GM19193 (cell line): ENCODE results near the gene PPP1R7.
A peak's percentile ranks its signal among the peaks of the same experiment; 100 is the strongest.

Experiments used
- POLR2A ChIP-seq: IDR thresholded peaks from 4 replicates; pipeline ENCODE4 v1.6.1; 2011; ENCODE audit not compliant: insufficient read depth, insufficient read length; ENCODE audit errors: extremely low read depth

Gene PPP1R7, protein sequence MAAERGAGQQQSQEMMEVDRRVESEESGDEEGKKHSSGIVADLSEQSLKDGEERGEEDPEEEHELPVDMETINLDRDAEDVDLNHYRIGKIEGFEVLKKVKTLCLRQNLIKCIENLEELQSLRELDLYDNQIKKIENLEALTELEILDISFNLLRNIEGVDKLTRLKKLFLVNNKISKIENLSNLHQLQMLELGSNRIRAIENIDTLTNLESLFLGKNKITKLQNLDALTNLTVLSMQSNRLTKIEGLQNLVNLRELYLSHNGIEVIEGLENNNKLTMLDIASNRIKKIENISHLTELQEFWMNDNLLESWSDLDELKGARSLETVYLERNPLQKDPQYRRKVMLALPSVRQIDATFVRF

DNA sequence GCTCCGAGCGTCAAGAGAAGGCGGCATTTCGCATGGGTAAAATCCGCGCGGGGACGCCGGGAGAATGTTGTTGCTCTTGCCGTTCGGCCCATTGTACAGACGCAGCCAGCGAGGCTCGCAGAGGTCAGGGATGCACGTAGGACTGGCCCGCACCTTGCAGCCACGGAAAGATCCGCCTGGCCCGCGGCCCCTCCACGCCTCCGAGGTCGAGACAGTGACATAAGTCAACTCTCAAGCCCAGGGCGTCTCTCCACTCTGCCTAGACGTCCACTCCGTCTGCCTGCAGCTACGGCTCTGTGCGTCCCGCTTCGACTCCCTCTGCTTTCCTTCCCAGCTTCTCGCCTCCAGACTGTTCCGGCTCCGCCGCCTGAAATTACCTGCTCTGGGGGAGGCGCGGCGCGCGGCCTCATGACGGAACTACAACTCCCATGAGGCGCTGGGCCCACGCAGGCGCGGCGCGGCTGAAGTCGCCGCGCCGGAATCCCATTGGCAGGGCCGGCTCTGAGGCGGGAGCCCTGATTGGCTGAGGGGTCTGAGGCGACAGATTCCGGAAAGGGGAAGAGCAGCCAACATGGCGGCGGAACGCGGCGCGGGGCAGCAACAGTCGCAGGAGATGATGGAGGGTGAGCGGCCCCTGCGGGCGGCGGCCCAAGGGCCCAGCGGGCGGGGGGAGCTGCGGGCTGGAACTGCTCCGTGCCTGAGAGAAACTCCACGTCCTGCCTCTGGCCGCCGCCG is at the start of gene PPP1R7:
Gene PPP1R7 (plus strand): TSS at position 543 of the 735 bp plus-strand sequence. CDS start 29 bp downstream, at position 572.
- TF ChIP-seq POLR2A: peak; percentile 83

DNA sequence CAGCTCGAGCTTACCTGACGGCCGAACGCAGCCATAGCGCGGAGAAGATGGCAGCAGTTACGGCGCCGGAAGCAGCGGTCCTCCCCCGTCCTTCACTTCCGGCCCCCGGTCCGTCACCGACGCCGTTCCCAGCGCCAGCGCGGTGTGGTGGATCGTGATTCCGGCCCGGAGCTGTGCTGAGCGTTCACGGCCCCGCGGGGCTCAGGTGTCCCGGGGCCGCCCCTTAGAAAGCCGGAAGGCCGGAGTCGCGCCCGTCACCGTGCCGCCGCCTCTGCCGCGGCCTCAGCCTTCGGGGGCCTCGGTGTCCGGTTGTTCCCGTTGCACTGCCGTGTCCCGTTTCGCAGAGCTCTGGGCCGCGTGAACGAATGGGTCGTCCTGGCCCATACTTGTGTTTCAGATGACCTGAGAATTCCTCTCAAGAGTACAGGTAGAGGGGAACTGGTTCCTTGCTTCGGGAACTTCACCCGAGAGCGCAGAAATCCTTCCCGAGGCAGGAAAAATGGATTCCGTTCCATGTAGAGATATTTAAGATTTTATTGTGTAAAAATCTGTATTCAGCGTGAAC is 47.9 kb upstream of the PPP1R7 start, which contains the start of gene MTERF4:
Gene MTERF4 (minus strand): TSS at position 49 of the 565 bp plus-strand sequence. CDS start 14 bp downstream, at position 35.
- TF ChIP-seq POLR2A: peak; percentile 95

DNA sequence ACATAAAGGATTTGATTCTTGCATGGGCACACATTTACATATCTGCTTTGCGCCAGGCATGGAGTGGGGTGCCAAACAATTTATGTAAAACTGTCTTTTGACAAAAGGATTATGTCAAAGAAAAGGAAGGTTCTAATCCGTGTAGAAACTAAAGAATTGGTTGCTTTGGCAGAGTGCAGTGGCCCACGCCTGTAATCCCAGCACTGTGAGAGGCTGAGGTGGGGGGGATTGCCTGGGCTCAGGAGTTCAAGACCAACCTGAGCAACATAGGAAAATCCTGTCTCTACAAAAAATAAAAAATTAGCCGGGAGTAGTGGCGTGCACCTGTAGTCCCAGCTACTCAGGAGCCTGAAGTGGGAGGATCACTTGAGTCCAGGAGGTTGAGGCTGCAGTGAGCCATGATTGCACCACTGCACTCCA is 47.1 kb upstream of the PPP1R7 start:
- TF ChIP-seq POLR2A: no peak

DNA sequence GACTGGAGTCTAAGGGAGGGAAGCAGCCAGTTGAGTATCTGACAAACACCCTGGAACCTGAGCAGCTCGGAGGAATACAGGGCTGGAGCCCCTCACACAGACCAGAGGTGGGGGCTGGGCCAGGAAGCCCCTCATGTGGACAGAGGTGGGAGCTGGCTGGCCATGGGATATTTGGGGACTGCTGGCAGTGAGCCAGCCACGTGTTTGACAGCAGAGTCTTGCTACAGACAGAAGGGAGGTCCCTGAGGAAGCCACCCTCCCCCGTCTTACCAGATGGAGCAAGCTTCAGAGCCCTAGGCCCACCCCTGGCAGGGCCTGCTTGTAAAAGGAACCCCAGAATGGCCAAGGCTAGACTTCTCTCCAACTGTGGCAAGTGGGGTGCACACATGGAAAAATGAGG is 44.6 kb upstream of the PPP1R7 start:
- no peak for TF ChIP-seq POLR2A

DNA sequence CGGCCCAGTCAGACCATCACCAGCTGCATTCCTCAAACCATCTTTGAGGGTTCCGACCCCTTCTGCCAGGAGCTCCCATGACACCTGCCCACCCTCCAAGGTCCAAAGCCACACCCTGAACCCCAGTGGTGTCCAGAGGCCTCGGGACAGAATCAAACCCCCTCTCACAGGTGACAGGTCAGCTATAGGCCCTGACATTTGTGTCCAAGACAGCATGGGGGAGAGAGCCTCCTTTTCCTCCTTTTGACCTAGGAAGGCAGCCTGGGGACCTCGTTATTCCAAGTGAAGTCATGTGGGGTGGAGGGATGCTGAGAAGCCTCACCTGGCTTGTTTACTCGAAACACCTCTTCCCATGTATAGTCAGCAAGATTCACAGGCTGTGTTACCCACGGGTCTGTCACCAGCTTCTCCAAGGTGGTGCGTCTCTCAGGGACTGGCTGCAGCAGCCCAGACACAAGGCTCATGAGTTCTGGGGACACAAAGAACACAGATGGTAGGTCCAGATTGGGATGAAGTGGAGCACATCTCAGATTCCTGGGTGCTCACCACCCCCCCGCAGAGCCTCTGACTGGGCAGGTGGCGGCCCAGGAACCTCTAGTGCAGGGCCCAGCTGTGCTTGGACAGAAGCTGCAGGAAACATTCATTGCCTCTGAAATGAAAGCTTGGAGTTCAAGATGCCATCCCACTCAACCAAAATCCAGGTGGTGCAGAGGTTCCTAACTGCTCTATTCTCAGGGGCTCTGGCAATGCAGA is 43.1 kb upstream of the PPP1R7 start:
- no peak for TF ChIP-seq POLR2A

DNA sequence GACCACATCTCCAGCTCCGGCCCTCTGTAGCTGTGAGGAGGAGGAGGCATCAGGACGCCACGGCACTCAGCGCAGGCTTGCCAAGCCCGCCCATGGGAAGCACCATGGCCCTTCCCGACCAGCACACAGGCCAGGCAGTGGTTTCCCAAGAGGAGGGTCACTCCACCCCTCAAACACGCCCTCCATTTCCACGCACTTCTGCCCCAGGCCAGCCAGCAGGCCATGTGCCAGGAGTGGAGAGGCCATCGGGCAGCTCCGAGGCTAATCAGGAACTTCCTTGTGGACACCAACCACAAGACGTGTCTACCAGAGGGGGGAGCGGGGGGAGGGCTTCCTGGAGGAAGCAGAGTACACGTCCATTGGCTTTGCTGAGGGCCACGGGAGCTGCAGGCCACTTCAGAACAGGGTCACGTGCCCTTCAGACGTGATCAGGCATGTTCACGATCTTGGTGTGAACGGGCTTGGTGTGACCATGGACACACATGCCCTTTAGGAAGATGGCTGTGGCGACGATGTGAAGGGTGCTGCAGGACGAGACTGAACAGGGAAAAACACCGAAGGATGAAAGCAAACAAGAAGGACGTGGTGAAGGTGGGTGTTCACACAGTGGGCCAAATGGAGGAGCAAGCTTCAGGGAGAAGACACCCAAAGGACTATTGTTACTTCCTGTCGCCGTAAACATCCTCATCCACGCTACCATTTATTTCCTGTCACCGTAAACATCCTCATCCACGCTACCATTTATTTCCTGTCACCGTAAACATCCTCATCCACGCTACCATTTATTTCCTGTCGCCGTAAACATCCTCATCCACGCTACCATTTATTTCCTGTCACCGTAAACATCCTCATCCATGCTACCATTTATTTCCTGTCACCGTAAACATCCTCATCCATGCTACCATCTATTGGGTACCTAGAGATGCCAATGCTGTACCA is 41.7 kb upstream of the PPP1R7 start:
- TF ChIP-seq POLR2A: no peak

DNA sequence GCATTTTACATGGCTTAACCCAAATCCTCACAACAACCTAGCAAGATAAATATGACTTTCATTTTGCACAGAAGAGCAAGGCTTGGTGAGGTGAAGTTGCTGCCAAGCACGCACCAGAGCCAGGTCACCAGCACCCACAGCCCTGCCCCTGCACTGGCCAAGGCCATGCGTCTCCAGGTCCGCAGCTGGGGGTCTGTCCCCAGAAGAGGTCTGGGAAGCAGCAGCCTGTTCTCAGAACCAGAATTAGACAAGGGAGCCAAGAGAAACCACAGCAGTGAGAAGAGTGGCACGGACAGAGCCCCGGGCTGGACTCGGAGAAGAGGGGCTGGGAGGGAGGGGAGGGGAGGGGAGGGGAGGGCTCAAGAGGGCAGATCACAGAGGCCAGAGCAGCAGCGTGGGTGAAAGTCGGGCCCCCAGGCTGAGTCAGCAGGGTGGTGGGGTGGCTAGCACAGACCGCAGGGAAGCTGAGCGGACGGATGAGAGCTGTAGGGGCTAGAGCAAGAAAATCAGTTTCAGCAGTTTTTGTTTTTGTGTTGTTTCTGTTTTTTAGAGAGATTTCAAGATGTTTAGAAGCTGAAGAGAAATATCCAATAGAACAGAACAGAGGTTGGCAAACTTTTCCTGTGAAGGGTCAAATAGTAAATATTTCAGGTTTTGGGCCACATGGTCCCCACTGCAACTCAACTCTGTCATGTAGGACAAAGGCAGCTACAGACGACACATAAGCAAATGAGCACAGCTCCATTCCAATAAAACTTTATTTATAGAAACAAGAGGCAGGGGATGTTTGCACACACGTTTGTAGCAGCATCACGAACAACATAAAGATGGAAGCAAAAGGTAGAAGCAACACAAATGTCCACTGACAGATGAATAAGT is 40.8 kb upstream of the PPP1R7 start:
- TF ChIP-seq POLR2A: no peak

DNA sequence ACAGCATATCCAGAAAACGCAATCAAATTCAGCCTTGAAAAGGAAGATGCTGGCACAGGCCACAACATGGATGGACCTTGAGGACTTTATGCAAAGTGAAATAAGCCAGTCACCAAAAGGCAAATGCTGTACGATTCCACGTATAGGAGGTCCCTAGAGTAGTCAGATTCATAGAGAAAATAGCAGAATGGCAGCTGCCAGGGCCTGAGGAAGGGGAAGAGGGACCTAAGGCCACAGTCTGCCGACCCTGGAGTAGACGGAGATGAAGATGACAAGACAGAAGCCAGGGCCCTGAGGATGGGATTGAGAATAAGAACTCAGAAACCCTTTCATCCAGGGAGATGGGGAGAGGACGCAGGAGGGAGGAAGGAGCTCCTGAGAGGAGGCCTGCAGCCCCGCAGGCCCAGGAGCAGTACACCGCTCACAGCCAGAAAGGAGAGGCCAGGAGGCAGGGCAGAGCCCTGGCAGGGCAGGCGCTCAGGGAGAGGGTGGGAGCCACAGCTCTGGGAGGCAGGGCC is 40.1 kb upstream of the PPP1R7 start:
- TF ChIP-seq POLR2A: no peak

DNA sequence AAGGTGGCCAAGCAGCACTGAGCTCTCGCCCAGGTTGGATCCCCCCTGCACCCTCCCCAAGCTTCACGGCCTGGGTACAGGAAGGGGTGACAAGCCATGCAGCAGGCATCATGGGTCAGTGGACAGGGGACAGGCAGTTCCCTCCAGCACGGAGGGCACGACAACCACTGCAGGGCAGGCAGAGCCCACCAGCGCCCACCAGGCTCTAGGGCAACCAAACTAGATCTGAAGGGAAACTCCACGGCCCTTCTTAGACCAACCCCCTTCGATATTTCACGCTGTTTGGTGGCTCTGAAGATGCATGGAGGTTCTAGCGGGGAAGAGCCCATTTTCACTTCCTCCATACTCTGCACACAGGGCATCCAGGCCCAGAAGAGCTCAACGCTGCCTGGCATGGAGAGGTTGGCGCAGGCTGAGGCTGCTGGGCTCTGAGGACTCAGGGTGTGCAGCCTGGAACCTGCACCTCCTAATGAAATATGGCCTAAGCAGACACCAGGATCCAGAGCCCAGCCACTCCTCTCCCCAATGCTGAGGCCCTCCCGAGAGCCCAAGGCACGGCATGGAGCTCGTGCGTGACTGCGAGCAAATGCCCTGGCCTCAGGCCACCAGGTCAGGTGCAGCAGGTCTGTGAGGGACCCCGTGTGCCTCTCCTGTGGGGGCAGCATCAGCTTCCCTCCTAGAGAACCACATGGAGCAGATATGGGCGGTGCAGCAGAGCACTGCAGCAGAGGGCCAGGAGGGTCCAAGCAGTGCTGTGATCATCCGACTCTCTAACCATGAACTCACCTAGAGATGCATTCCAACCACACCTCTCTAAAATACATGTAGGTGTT is 39.4 kb upstream of the PPP1R7 start:
- peak; percentile 19 for TF ChIP-seq POLR2A

DNA sequence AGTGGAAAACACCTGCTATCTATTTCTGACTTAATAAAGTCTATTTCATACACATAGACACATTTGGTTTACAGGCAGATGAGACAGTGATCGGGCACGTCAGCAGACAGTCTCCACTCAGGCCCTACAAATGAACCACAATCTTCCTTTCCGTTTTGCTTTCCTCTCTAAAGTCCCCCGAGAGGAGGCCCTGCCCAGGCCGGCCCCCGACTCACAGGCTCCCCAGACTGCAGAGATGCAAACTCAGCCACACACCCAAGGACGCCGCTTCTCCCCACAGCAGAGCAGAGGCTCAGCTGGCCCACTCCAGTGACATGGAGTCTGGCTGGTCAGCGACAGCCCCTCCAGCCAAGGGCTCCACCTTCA is 38.8 kb upstream of the PPP1R7 start:
- peak; percentile 32 for TF ChIP-seq POLR2A

DNA sequence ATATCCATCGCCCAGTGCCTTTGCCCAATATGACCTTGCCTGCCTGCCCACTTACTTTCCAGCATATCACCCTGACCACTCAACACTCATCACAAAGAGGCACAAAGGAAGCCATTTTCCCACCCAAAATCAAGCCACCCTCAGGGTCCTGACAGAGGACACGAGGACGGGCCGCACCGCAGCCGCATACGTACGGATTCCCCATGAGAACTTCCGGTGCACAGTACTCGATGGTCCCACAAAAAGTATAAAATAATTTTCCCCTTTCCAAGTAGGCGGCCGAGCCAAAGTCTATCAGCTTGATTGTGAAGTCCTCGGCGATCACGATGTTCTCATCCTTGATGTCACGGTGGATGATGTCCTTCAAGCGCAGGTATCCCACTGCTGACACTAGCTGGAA is 38.2 kb upstream of the PPP1R7 start:
- no peak for TF ChIP-seq POLR2A

DNA sequence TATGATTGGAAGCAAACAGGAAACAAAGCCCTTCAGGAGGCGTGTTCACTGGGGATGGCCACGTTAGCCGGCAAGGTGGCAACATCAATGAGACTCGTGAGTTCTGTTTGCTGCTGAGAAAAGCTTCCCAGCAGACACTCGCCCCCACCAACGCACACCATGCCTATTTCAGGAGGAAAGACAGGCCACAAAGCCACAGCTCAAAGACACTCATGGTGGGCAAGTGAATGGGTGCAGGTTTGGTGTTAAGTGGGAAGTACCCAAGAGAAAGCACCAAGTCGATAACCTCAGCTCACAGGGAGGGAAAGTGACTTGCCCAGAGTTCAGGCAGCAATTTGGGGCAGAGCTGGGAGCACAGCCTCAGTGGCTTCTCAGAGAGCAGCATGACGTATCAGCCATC is 37.7 kb upstream of the PPP1R7 start:
- TF ChIP-seq POLR2A: peak; percentile 16
